ENCODE measurements around the gene SLCO1B1. TPM values are rescaled to one million over a fixed set of nuclear protein-coding genes. Genes with fewer than 3 reads are reported as not detected.
A peak's percentile ranks its signal among the peaks of the same experiment; 100 is the strongest.
"Not testable (repeated sequence)": the region's sequence is repeated elsewhere in the genome, so short reads cannot be mapped to it uniquely, and the experiment has no call there.

The SLCO1B1 gene
- total RNA-seq, 1 donor from 2014 or later: 0.09 TPM

DNA sequence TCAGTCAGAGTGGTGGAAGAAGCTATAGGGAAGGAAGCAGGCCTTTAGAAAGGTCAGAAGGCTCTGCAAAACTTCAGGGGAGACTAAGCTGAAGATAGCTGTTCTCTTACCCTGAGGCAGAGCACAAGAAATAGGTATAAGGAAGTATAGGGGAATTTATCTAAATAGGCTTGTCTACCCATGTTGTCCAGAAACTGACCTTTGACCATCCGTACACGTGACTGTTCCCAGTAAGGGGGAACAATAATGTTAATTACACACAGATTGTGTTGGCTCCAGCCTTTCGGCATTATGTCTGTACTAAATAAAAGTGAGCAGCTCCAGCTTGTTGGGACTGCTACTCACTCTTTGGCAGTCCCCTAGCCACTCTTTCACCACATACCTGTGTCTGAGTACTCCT is 59.0 kb downstream of the SLCO1B1 start:
- H3K4me3 Mint-ChIP-seq: no peak overlapping the region

GRCh38 chr12:21214433-21214832 is 83.4 kb downstream of the SLCO1B1 start:
- H3K4me1 Mint-ChIP-seq; H3K27me3 Mint-ChIP-seq (ENCODE audit: low read depth); DNase-seq (ENCODE audit: low spot score in 2 of 2, unreplicated experiment in 2 of 2); H3K27ac Mint-ChIP-seq; H3K9me3 Mint-ChIP-seq; H3K36me3 Mint-ChIP-seq: not testable (repeated sequence)
- peak overlapping the region; percentile 71 for H3K4me3 Mint-ChIP-seq

More for the DNA sequence above, 59.0 kb downstream of the SLCO1B1 start:
- no peak overlapping the region for H3K27ac Mint-ChIP-seq
- H3K4me1 Mint-ChIP-seq: no peaks in the 10 kb centered on the region
- H3K36me3 Mint-ChIP-seq: no peaks in the 10 kb centered on the region
- H3K27me3 Mint-ChIP-seq (ENCODE audit: low read depth): no peaks in the 10 kb centered on the region
- TF ChIP-seq, protein P1, sequence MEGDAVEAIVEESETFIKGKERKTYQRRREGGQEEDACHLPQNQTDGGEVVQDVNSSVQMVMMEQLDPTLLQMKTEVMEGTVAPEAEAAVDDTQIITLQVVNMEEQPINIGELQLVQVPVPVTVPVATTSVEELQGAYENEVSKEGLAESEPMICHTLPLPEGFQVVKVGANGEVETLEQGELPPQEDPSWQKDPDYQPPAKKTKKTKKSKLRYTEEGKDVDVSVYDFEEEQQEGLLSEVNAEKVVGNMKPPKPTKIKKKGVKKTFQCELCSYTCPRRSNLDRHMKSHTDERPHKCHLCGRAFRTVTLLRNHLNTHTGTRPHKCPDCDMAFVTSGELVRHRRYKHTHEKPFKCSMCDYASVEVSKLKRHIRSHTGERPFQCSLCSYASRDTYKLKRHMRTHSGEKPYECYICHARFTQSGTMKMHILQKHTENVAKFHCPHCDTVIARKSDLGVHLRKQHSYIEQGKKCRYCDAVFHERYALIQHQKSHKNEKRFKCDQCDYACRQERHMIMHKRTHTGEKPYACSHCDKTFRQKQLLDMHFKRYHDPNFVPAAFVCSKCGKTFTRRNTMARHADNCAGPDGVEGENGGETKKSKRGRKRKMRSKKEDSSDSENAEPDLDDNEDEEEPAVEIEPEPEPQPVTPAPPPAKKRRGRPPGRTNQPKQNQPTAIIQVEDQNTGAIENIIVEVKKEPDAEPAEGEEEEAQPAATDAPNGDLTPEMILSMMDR (IDR thresholded peaks at IDR 0.05; ENCODE audit: unreplicated experiment): no peak
- DNase-seq (ENCODE audit: low spot score in 2 of 2, unreplicated experiment in 2 of 2): no peak
- peaks cover 5% of the 10 kb centered on the region for H3K9me3 Mint-ChIP-seq

DNA sequence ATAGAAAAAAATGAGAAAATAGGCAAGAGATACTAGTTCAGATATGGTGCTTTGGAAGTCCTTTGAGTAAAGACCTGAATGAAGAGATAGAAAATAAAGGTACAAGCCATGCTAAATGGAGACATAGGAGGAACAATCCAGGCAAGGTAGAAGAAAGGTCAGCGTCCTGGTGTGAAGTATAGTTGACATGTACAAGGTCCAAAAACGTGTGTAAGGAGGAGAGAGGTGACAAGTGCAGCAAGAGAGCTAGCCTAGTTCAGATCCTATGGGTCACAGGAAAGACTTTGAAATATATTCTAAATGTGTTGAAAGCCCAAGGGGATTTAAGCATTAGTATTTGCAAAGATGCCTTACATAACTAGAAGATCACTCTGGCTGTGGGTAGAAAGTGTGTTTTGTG is 88.2 kb downstream of the SLCO1B1 start:
- H3K27me3 Mint-ChIP-seq (ENCODE audit: low read depth): no peaks in the 10 kb centered on the region
- TF ChIP-seq, protein P1 (IDR thresholded peaks at IDR 0.05; ENCODE audit: unreplicated experiment): no peak
- H3K4me1 Mint-ChIP-seq: no peaks in the 10 kb centered on the region
- DNase-seq (ENCODE audit: low spot score in 2 of 2, unreplicated experiment in 2 of 2): no peak
- H3K36me3 Mint-ChIP-seq: no peaks in the 10 kb centered on the region
- H3K4me3 Mint-ChIP-seq: no peak overlapping the region
- H3K9me3 Mint-ChIP-seq: peaks cover 5% of the 10 kb centered on the region
- H3K27ac Mint-ChIP-seq: no peak overlapping the region

- no peaks in the 10 kb centered on the region for H3K36me3 Mint-ChIP-seq
- TF ChIP-seq, protein P1 (IDR thresholded peaks at IDR 0.05; ENCODE audit: unreplicated experiment): no peak
- no peaks in the 10 kb centered on the region for H3K27me3 Mint-ChIP-seq (ENCODE audit: low read depth)
- no peaks in the 10 kb centered on the region for H3K4me1 Mint-ChIP-seq
- H3K27ac Mint-ChIP-seq: no peak overlapping the region
- no peak for DNase-seq (ENCODE audit: low spot score in 2 of 2, unreplicated experiment in 2 of 2)
- H3K4me3 Mint-ChIP-seq: no peak overlapping the region
- H3K9me3 Mint-ChIP-seq: no peaks in the 10 kb centered on the region
Measured at GRCh38 chr12:21220266-21220665, 89.3 kb downstream of the SLCO1B1 start.

GRCh38 chr12:21221072-21221471 is 90.1 kb downstream of the SLCO1B1 start:
- Mint-ChIP-seq H3K27ac (no peak overlapping the region), H3K27me3 (ENCODE audit: low read depth) (no peaks in the 10 kb centered on the region), H3K4me3 (no peak overlapping the region), H3K9me3 (no peaks in the 10 kb centered on the region), H3K36me3 (no peaks in the 10 kb centered on the region), H3K4me1 (no peaks in the 10 kb centered on the region)
- TF ChIP-seq, protein P1 (IDR thresholded peaks at IDR 0.05; ENCODE audit: unreplicated experiment): no peak
- DNase-seq (ENCODE audit: low spot score in 2 of 2, unreplicated experiment in 2 of 2): no peak

GRCh38 chr12:21221778-21222177 is 90.8 kb downstream of the SLCO1B1 start:
- no peaks in the 10 kb centered on the region for H3K36me3 Mint-ChIP-seq
- TF ChIP-seq, protein P1 (IDR thresholded peaks at IDR 0.05; ENCODE audit: unreplicated experiment): no peak
- no peaks in the 10 kb centered on the region for H3K9me3 Mint-ChIP-seq
- no peaks in the 10 kb centered on the region for H3K27me3 Mint-ChIP-seq (ENCODE audit: low read depth)
- no peak for DNase-seq (ENCODE audit: low spot score in 2 of 2, unreplicated experiment in 2 of 2)
- H3K4me1 Mint-ChIP-seq: no peaks in the 10 kb centered on the region
- H3K27ac Mint-ChIP-seq: no peak overlapping the region
- no peak overlapping the region for H3K4me3 Mint-ChIP-seq
